GM23338 (cell line): ENCODE measurements around the gene FIP1L1.

Experiments used
- CREB1 ChIP-seq: fragments of 250-450 bp; sonication (Bioruptor Pico); IDR thresholded peaks from 2 replicates; pipeline ENCODE4 v1.5.0; 2020; ENCODE audit warnings: low read depth, mild to moderate bottlenecking, moderate library complexity
- EZH2 ChIP-seq: fragments of 200-600 bp; sonication (generic); IDR thresholded peaks from one replicate; pipeline ENCODE4 v1.8.0; 2017; ENCODE audit warnings: antibody characterized with exemption, mild to moderate bottlenecking, low read depth; ENCODE audit not compliant: unreplicated experiment
- EZH2phosphoT487 ChIP-seq: fragments of 200-600 bp; sonication (generic); IDR thresholded peaks from one replicate; pipeline ENCODE4 v1.8.1; 2018; ENCODE audit warnings: antibody characterized with exemption; ENCODE audit not compliant: unreplicated experiment
- JUNB ChIP-seq: IDR thresholded peaks from one replicate; pipeline ENCODE4 v1.6.1; 2016; ENCODE audit warnings: antibody characterized with exemption; ENCODE audit not compliant: unreplicated experiment
- NANOG ChIP-seq: IDR thresholded peaks from 2 replicates; pipeline ENCODE4 v1.6.1; 2016; ENCODE audit warnings: antibody characterized with exemption, borderline replicate concordance
- POLR2AphosphoS5 ChIP-seq: IDR thresholded peaks from 2 replicates; pipeline ENCODE4 v1.6.1; 2016; ENCODE audit warnings: antibody characterized with exemption, low read depth
- STAT1 ChIP-seq: IDR thresholded peaks from one replicate; pipeline ENCODE4 v1.6.1; 2016; ENCODE audit warnings: antibody characterized with exemption; ENCODE audit not compliant: unreplicated experiment
- ZNF114 ChIP-seq: fragments of 250-450 bp; sonication (Bioruptor Pico); IDR thresholded peaks from 2 replicates; pipeline ENCODE4 v1.5.0; 2020; ENCODE audit warnings: mild to moderate bottlenecking, moderate library complexity
- ZNF331 ChIP-seq: fragments of 250-450 bp; sonication (Bioruptor Pico); IDR thresholded peaks from 2 replicates; pipeline ENCODE4 v1.5.0; 2020; ENCODE audit warnings: low read depth, mild to moderate bottlenecking, moderate library complexity
- TF ChIP-seq, protein P1 (sequence below), 2 experiments: fragments of 200-600 bp in 1 of 2; sonication (generic) in 1 of 2; conservative IDR thresholded peaks; 2 replicates each; pipeline versions ENCODE4 v1.5.1 to v1.6.1; 2016 to 2017; ENCODE audit warnings: antibody characterized with exemption in 2 of 2, low read depth in 2 of 2, mild to moderate bottlenecking in 2 of 2, moderate library complexity in 1 of 2
- TF ChIP-seq, protein P2 (sequence below): IDR thresholded peaks from 2 replicates; pipeline ENCODE4 v1.6.1; 2016; ENCODE audit warnings: antibody characterized with exemption
- TF ChIP-seq, protein P3 (sequence below): IDR thresholded peaks from one replicate; pipeline ENCODE4 v1.6.1; 2018; ENCODE audit warnings: antibody characterized with exemption; ENCODE audit not compliant: unreplicated experiment

DNA sequence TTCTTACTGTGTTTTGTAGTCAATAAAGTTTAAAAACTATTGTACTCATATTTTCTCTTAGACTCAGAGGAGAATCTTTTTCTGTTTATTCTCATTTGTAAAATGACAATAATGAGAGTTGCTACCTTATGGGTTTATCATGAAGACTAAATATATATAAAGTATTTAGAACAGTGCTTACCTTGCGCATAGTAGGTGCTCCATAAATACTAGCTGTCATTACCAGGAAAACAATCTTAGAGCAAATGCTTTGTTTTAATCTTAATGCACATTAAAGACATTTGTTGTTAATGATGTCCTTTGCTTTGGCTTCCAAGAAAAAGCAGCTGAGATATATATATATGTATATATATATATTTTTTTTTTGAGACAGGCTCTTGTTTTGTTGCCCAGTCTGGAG, 44.9 kb downstream of the FIP1L1 start:
- TF ChIP-seq EZH2, result no peak
- TF ChIP-seq, protein P1, sequence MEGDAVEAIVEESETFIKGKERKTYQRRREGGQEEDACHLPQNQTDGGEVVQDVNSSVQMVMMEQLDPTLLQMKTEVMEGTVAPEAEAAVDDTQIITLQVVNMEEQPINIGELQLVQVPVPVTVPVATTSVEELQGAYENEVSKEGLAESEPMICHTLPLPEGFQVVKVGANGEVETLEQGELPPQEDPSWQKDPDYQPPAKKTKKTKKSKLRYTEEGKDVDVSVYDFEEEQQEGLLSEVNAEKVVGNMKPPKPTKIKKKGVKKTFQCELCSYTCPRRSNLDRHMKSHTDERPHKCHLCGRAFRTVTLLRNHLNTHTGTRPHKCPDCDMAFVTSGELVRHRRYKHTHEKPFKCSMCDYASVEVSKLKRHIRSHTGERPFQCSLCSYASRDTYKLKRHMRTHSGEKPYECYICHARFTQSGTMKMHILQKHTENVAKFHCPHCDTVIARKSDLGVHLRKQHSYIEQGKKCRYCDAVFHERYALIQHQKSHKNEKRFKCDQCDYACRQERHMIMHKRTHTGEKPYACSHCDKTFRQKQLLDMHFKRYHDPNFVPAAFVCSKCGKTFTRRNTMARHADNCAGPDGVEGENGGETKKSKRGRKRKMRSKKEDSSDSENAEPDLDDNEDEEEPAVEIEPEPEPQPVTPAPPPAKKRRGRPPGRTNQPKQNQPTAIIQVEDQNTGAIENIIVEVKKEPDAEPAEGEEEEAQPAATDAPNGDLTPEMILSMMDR (conservative IDR thresholded peaks at IDR 0.05; ENCODE audit: low read depth in 2 of 2), result no peak
- TF ChIP-seq, protein P2, sequence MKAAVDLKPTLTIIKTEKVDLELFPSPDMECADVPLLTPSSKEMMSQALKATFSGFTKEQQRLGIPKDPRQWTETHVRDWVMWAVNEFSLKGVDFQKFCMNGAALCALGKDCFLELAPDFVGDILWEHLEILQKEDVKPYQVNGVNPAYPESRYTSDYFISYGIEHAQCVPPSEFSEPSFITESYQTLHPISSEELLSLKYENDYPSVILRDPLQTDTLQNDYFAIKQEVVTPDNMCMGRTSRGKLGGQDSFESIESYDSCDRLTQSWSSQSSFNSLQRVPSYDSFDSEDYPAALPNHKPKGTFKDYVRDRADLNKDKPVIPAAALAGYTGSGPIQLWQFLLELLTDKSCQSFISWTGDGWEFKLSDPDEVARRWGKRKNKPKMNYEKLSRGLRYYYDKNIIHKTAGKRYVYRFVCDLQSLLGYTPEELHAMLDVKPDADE, result no peak
- TF ChIP-seq, protein P3, sequence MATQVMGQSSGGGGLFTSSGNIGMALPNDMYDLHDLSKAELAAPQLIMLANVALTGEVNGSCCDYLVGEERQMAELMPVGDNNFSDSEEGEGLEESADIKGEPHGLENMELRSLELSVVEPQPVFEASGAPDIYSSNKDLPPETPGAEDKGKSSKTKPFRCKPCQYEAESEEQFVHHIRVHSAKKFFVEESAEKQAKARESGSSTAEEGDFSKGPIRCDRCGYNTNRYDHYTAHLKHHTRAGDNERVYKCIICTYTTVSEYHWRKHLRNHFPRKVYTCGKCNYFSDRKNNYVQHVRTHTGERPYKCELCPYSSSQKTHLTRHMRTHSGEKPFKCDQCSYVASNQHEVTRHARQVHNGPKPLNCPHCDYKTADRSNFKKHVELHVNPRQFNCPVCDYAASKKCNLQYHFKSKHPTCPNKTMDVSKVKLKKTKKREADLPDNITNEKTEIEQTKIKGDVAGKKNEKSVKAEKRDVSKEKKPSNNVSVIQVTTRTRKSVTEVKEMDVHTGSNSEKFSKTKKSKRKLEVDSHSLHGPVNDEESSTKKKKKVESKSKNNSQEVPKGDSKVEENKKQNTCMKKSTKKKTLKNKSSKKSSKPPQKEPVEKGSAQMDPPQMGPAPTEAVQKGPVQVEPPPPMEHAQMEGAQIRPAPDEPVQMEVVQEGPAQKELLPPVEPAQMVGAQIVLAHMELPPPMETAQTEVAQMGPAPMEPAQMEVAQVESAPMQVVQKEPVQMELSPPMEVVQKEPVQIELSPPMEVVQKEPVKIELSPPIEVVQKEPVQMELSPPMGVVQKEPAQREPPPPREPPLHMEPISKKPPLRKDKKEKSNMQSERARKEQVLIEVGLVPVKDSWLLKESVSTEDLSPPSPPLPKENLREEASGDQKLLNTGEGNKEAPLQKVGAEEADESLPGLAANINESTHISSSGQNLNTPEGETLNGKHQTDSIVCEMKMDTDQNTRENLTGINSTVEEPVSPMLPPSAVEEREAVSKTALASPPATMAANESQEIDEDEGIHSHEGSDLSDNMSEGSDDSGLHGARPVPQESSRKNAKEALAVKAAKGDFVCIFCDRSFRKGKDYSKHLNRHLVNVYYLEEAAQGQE, result no peak
- TF ChIP-seq CREB1 (CRISPR knock-in tag), result no peak
- TF ChIP-seq POLR2AphosphoS5, result no peak
- no peak for TF ChIP-seq EZH2phosphoT487
- TF ChIP-seq JUNB, result no peak
- no peak for TF ChIP-seq ZNF331 (CRISPR knock-in tag)
- no peak for TF ChIP-seq NANOG
- no peak for TF ChIP-seq STAT1
- TF ChIP-seq ZNF114 (CRISPR knock-in tag), result no peak
